Measurements from ENCODE around the gene LIMS1.
"Not testable (repeated sequence)": the region's sequence is repeated elsewhere in the genome, so short reads cannot be mapped to it uniquely, and the experiment has no call there.

The LIMS1 gene

DNA sequence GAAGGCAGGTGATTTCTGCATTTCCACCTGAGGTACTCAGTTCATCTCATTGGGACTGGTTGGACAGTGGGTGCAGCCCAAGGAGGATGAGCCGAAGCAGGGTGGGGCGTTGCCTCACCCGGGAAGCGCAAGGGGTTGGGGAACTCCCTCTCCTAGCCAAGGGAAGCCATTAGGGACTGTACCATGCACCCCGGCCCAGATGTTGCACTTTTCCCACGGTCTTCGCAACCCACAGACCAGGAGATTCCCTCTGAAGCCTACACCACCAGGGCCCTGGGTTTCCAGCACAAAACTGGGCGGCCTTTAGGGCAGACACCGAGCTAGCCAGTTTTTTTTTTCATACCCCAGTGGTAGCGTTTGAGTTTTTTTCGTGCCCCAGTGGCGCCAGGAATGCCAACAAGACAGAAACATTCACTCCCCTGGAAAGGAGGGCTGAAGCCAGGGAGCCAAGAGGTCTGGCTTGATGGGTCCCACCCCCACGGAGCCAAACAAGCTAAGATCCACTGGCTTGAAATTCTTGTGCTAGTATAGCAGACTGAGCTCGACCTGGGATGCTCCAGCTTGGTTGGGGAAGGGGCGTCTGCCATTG lies 109.1 kb downstream of the LIMS1 start:
- H3K4me3 ChIP-seq (ENCODE audit: low read length) = no peak overlapping the region
- no peaks in the 10 kb centered on the region for H3K9me3 ChIP-seq (replicated peaks; ENCODE audit: low read length)
- H3K4me2 ChIP-seq (ENCODE audit: low read length) = no peak overlapping the region
- no peak overlapping the region for H3K9ac ChIP-seq (ENCODE audit: low read depth, low read length)
- peaks cover 33% of the 10 kb centered on the region for H3K4me1 ChIP-seq (ENCODE audit: control insufficient read depth, insufficient read depth, low read length)
- no peaks in the 10 kb centered on the region for H3K36me3 ChIP-seq (ENCODE audit: insufficient read depth, low read length)
- no peaks in the 10 kb centered on the region for H3K27me3 ChIP-seq (ENCODE audit: control insufficient read depth, insufficient read depth, low read length)

DNA sequence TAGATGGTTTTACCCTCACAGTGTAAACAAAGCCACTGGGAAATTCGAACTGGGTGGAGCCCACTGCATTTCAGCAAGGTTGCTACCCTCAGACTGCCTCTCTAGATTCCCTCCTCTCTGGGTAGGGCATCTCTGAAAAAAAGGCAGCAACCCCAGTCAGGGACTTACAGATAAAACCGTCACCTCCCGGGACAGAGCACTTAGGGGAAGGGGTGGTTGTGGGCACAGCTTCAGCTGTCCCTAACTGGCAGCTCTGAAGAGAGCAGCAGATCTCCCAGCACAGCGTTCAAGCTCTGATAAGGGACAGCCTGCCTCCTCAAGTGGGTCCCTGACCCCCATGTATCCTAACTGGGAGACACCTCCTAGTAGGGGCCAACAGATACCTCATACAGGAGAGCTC lies 109.6 kb downstream of the LIMS1 start:
- H3K4me3 ChIP-seq (ENCODE audit: low read length); H3K9me3 ChIP-seq (replicated peaks; ENCODE audit: low read length); H3K4me2 ChIP-seq (ENCODE audit: low read length): not testable (repeated sequence)

DNA sequence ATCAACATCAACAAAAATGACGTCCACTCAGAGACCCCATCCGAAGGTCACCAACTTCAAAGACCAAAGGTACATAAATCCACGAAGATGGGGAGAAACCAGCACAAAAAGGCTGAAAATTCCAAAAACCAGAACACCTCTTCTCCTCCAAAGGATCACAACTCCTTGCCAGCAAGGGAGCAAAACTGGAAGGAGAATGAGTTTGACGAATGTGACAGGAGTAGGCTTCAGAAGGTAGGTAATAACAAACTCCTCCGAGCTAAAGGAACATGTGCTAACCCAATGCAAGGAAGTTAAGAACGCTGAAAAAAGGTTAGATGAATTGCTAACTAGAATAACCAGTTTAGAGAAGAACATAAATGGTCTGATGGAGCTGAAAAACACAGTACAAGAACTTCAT lies 110.2 kb downstream of the LIMS1 start:
- peaks cover 28% of the 10 kb centered on the region for H3K4me1 ChIP-seq (ENCODE audit: control insufficient read depth, insufficient read depth, low read length)
- not testable (repeated sequence) for H3K9ac ChIP-seq (ENCODE audit: low read depth, low read length); H3K4me2 ChIP-seq (ENCODE audit: low read length)

More for the DNA sequence above, 109.6 kb downstream of the LIMS1 start:
- not testable (repeated sequence) for H3K36me3 ChIP-seq (ENCODE audit: insufficient read depth, low read length); H3K27me3 ChIP-seq (ENCODE audit: control insufficient read depth, insufficient read depth, low read length); H3K9ac ChIP-seq (ENCODE audit: low read depth, low read length)
- peaks cover 34% of the 10 kb centered on the region for H3K4me1 ChIP-seq (ENCODE audit: control insufficient read depth, insufficient read depth, low read length)

DNA sequence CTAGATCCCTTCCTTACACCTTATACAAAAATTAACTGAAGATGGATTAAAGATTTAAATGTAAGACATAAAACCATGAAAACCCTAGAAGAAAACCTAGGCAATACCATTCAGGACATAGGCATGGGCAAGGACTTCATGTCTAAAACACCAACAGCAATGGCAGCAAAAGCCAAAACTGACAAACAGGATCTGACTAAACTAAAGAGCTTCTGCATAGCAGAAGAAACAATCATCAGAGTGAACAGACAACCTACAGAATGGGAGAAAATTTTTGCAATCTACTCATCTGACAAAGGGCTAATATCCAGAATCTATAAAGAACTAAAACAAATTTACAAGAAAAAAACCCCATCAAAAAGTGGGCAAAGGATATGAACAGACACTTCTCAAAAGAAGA lies 114.5 kb downstream of the LIMS1 start:
- H3K27me3 ChIP-seq (ENCODE audit: control insufficient read depth, insufficient read depth, low read length); H3K9me3 ChIP-seq (replicated peaks; ENCODE audit: low read length); H3K9ac ChIP-seq (ENCODE audit: low read depth, low read length); H3K4me2 ChIP-seq (ENCODE audit: low read length); H3K36me3 ChIP-seq (ENCODE audit: insufficient read depth, low read length); H3K4me3 ChIP-seq (ENCODE audit: low read length): not testable (repeated sequence)
- peaks cover 16% of the 10 kb centered on the region for H3K4me1 ChIP-seq (ENCODE audit: control insufficient read depth, insufficient read depth, low read length)

More for the DNA sequence above, 110.2 kb downstream of the LIMS1 start:
- H3K36me3 ChIP-seq (ENCODE audit: insufficient read depth, low read length); H3K4me3 ChIP-seq (ENCODE audit: low read length); H3K27me3 ChIP-seq (ENCODE audit: control insufficient read depth, insufficient read depth, low read length); H3K9me3 ChIP-seq (replicated peaks; ENCODE audit: low read length): not testable (repeated sequence)

DNA sequence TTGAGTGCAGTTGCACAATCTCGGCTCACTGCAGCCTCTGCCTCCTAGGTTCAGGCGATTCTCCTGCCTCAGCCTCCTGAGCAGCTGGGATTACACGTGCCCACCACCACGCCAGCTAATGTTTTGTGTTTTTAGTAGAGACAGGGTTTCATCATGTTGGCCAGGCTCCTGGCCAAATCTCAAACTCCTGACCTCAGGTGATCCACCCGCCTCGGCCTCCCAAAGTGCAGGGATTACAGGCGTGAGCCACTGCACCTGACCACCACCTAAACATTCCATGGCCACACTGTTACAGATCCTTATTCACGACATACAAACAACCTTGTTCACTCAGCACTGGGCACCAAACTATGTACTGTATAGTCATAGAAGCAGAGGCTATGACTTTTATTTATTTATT lies 116.2 kb downstream of the LIMS1 start:
- not testable (repeated sequence) for H3K9me3 ChIP-seq (replicated peaks; ENCODE audit: low read length)

DNA sequence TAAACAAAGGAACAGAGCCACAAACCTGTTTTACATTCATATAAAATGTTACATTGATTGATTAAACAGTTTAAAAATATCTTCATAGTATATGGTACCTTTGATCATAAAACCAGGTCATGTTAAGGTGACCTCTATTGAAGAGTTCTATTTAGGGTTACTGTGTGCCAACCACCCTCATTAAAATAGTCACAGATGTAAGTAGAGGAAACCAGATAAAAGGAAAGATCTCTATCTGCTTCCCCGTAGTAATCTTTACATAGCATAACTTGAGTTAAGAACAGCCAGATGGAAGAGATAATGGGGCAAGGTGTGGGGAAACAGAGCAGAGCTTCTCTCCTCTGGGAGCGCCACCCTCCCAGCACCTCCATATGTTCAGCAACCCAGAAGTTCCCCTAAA lies 117.2 kb downstream of the LIMS1 start:
- H3K4me3 ChIP-seq (ENCODE audit: low read length); H3K9me3 ChIP-seq (replicated peaks; ENCODE audit: low read length); H3K27me3 ChIP-seq (ENCODE audit: control insufficient read depth, insufficient read depth, low read length); H3K9ac ChIP-seq (ENCODE audit: low read depth, low read length); H3K4me2 ChIP-seq (ENCODE audit: low read length); H3K36me3 ChIP-seq (ENCODE audit: insufficient read depth, low read length): not testable (repeated sequence)
- H3K4me1 ChIP-seq (ENCODE audit: control insufficient read depth, insufficient read depth, low read length) = peaks cover 22% of the 10 kb centered on the region

More for the DNA sequence above, 116.2 kb downstream of the LIMS1 start:
- not testable (repeated sequence) for H3K4me2 ChIP-seq (ENCODE audit: low read length); H3K9ac ChIP-seq (ENCODE audit: low read depth, low read length); H3K4me3 ChIP-seq (ENCODE audit: low read length); H3K36me3 ChIP-seq (ENCODE audit: insufficient read depth, low read length); H3K27me3 ChIP-seq (ENCODE audit: control insufficient read depth, insufficient read depth, low read length)
- H3K4me1 ChIP-seq (ENCODE audit: control insufficient read depth, insufficient read depth, low read length) = peaks cover 22% of the 10 kb centered on the region

DNA sequence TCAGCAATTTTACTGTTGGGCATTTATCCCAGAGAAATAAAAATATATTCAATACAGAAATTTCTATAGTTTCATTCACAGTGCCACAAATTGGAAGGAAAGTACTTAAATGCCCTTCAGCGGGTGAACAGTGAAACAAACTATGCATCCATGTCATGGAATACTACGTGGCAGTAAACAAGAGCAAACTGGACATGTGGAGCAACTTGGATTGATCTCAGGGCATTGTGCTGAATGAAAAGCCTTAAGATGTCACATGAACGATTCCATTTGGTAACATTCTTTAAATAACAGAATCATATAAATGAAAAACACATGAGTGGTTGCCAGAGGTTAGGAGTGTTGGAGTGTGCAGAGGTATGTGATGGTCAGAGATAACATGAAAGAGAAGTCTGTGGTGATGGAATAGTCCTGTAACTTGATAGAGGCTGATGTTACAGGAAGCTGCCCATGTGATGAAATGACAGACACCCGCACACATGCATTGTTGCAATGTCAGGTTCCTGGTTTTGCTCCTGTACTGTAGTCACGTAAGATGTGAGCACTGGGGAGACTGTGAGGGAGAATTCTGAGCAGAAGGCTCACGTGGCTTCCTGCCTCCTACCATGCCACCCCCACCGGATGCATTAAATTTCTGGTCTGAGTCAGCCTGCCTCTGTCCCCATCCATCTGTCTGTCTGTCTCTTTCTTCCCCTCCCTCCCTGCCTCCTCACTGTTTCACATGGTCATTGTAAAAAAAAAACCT lies 118.1 kb downstream of the LIMS1 start:
- not testable (repeated sequence) for H3K9me3 ChIP-seq (replicated peaks; ENCODE audit: low read length); H3K36me3 ChIP-seq (ENCODE audit: insufficient read depth, low read length); H3K4me3 ChIP-seq (ENCODE audit: low read length); H3K27me3 ChIP-seq (ENCODE audit: control insufficient read depth, insufficient read depth, low read length)
- peaks cover 22% of the 10 kb centered on the region for H3K4me1 ChIP-seq (ENCODE audit: control insufficient read depth, insufficient read depth, low read length)
- H3K4me2 ChIP-seq (ENCODE audit: low read length) = peak overlapping the region; percentile 64
- H3K9ac ChIP-seq (ENCODE audit: low read depth, low read length) = peak overlapping the region; percentile 85

DNA sequence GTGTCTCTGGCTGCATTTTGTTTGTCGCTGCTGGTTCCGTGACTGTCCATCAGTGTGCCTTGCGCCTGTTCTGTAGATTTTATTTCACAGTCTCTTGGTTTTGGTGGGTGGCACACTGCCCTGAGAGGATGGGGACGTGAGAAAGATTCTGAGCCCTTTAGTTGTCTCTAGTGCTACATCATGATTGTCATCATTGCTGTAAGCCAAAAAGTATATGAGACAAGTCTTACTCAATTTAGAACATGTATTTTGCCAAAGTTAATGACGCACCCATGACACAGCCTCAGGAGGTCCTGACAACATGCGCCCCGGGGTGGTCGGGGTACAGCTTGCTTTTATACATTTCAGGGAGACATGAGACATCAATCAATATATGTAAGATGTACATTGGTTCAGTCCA lies 119.2 kb downstream of the LIMS1 start:
- Histone ChIP-seq H3K4me1 (ENCODE audit: control insufficient read depth, insufficient read depth, low read length) (peaks cover 19% of the 10 kb centered on the region), H3K9ac (ENCODE audit: low read depth, low read length) (peak overlapping the region; percentile 45)
- H3K4me2 ChIP-seq (ENCODE audit: low read length); H3K4me3 ChIP-seq (ENCODE audit: low read length); H3K27me3 ChIP-seq (ENCODE audit: control insufficient read depth, insufficient read depth, low read length); H3K9me3 ChIP-seq (replicated peaks; ENCODE audit: low read length); H3K36me3 ChIP-seq (ENCODE audit: insufficient read depth, low read length): not testable (repeated sequence)

DNA sequence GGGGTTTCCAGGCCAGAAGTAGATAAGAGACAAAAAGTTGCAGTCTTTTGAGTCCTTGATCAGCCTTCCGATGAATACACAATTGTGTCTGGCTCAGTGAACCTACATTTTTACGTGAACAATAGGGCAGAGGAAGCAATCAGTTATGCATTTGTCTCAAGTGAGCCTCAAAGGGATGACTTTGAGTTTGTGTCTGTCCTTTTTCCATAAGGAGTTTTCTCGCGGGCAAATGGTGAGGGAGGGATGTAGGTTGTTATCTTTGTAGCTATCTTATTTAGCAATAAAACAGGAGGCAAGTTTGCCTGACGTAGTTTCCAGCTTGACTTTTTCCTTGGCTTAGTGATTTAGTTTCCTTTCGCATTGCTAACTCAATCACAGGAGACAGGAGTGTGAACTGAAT lies 119.6 kb downstream of the LIMS1 start:
- not testable (repeated sequence) for H3K4me3 ChIP-seq (ENCODE audit: low read length)

DNA sequence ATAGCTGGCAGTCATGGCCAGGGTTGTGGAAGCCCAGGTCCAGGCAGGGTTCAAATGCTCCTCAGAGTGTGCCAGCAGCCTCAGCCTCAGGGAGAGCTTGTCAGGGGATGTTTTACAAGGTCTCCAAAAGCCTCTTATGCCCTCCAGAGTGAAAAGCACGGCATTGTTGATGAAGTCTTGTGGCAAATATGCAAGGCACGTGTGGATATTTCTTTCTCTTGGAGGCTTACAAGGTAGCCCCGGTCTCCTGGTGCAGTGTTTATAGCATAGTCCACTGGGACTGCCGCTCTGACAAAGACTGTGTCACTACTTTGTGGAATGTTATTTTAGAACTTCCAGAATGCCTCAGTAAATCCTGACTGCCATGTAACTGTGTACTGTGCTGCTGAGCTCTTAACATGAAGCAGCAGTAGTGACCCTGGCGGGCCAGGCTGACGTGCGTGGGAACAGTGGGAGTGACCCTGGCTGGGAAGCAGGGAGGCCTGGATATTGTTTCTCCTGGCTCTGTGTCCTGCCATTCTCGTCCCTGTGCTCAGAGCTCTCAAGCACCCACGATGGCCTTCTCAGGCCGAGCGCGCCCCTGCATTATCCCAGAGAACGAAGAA lies 120.4 kb downstream of the LIMS1 start:
- peak overlapping the region; percentile 63 for H3K4me3 ChIP-seq (ENCODE audit: low read length)
- H3K36me3 ChIP-seq (ENCODE audit: insufficient read depth, low read length); H3K27me3 ChIP-seq (ENCODE audit: control insufficient read depth, insufficient read depth, low read length); H3K9me3 ChIP-seq (replicated peaks; ENCODE audit: low read length): not testable (repeated sequence)
- H3K9ac ChIP-seq (ENCODE audit: low read depth, low read length) = peak overlapping the region; percentile 81
- peaks cover 18% of the 10 kb centered on the region for H3K4me1 ChIP-seq (ENCODE audit: control insufficient read depth, insufficient read depth, low read length)
- peak overlapping the region; percentile 73 for H3K4me2 ChIP-seq (ENCODE audit: low read length)

More for the DNA sequence above, 119.6 kb downstream of the LIMS1 start:
- Histone ChIP-seq H3K4me2 (ENCODE audit: low read length) (peak overlapping the region; percentile 73), H3K9ac (ENCODE audit: low read depth, low read length) (peak overlapping the region; percentile 72), H3K4me1 (ENCODE audit: control insufficient read depth, insufficient read depth, low read length) (peaks cover 18% of the 10 kb centered on the region)
- H3K36me3 ChIP-seq (ENCODE audit: insufficient read depth, low read length); H3K27me3 ChIP-seq (ENCODE audit: control insufficient read depth, insufficient read depth, low read length); H3K9me3 ChIP-seq (replicated peaks; ENCODE audit: low read length): not testable (repeated sequence)

DNA sequence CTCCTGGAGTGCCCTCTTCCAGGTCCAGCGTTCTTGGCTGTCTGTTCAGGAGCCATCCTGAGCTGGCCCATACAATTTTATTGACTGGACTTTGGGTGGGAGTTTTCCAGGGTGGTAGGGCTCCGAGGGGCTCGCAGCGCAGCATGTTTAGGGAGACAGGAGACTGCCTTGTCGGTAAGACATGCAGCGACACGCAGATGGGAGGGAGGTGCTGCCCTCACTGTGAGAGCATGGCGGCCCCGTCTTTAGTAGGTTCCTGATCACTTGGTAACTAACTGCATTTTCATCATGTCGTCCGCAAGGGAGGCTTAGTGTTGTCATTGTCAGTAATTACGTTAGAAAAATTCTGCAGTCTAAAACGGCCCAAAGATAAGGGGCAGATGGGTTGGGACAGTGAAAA lies 121.0 kb downstream of the LIMS1 start:
- peak overlapping the region; percentile 52 for H3K9ac ChIP-seq (ENCODE audit: low read depth, low read length)
- H3K4me1 ChIP-seq (ENCODE audit: control insufficient read depth, insufficient read depth, low read length) = peaks cover 18% of the 10 kb centered on the region
- not testable (repeated sequence) for H3K9me3 ChIP-seq (replicated peaks; ENCODE audit: low read length)

DNA sequence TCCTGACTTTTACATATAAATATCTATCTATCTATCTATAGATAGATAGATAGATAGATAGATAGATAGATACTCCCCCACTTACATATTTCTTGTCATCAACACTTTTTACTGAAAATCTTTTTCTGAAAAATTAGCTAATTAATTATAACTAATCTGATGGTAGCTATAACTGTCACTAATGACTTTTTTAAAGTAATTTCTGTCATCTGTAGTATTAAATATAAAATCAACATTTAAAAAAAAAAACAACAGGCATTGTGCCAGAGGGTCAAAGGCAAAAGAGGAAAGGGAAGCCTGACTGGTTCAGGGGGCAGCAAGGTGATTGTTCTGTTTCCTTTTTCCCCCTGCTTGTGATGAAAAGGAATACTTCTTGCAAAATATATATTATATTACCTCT lies 122.0 kb downstream of the LIMS1 start:
- not testable (repeated sequence) for H3K27me3 ChIP-seq (ENCODE audit: control insufficient read depth, insufficient read depth, low read length); H3K9me3 ChIP-seq (replicated peaks; ENCODE audit: low read length); H3K36me3 ChIP-seq (ENCODE audit: insufficient read depth, low read length)
- peak overlapping the region; percentile 81 for H3K9ac ChIP-seq (ENCODE audit: low read depth, low read length)
- peak overlapping the region; percentile 62 for H3K4me3 ChIP-seq (ENCODE audit: low read length)
- peaks cover 18% of the 10 kb centered on the region for H3K4me1 ChIP-seq (ENCODE audit: control insufficient read depth, insufficient read depth, low read length)
- peak overlapping the region; percentile 78 for H3K4me2 ChIP-seq (ENCODE audit: low read length)

More for the DNA sequence above, 121.0 kb downstream of the LIMS1 start:
- not testable (repeated sequence) for H3K36me3 ChIP-seq (ENCODE audit: insufficient read depth, low read length); H3K4me2 ChIP-seq (ENCODE audit: low read length); H3K4me3 ChIP-seq (ENCODE audit: low read length); H3K27me3 ChIP-seq (ENCODE audit: control insufficient read depth, insufficient read depth, low read length)

Data from skeletal muscle satellite cell (primary cell).